ENCODE data around the gene DNAH17.

DNAH17 gene

DNA sequence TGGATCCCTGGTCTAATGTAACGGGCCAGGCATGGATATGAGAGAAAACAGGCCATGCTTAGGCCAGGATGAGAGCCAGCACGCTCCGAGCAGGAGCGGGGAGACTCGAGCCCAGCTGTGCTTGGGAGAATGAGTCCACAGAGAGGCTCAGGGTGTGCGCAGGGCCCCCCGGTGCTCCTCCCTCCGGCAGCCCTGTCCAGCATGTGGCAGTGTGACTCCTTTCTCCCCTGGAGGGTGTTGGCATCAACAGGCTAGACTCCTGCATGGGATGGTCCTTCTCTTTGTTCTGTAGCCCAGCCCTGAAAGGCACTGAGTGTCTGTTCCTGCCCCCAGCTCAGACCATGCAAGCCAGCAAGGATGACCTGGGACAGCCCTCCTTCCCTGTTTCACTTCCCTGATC lies 175.3 kb downstream of the DNAH17 start:
- DNase-seq = no peak

DNA sequence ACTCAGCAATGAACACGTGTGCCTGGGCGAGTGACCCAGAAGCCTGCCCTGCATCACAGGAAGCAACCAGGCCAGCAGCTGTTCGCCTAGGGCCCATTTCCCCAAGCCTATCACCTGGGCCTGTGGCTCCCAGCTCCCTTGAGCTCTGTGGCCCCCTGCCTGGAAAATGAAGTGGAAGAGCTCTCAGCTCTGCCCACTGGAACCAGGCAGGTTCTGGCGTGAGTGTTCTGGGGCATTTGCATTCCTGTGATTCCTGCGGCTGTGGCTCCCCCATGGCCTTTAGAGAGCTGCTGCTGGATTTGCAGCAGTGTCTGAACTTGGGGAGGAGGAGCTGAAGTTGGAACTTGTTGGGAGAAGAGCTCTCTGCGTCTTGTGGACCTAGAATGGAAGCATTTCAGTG lies 175.9 kb downstream of the DNAH17 start:
- no peak for DNase-seq

DNA sequence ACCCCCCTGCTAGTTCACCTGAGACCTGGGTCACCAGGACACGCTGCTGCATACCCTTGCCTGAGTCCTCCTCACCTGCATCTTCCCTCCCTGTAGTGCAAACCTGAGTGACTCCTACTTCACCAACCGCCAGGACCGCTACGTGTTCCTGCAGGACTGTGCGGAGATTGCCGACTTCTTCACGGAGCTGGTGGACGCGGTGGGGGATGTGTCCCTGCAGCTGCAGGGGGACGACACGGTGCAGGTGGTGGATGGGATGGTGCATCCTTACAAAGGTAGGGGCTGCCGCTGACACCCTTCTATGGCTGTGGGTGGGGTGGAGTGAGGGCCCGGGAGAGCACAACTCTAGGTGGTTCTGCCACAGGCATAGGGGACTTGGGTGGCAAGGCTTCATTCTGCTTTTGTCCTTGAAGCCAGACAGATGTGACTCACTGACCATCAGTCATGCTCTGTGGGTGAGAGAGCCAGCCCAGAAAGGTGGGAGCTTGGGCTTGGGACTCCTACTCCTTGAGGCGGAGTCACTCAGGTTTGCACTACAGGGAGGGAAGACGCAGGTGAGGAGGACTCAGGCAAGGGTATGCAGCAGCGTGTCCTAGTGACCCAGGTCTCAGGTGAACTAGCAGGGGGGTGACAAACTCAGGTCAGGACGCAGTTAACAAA lies 176.5 kb downstream of the DNAH17 start:
- DNase-seq = no peak

DNA sequence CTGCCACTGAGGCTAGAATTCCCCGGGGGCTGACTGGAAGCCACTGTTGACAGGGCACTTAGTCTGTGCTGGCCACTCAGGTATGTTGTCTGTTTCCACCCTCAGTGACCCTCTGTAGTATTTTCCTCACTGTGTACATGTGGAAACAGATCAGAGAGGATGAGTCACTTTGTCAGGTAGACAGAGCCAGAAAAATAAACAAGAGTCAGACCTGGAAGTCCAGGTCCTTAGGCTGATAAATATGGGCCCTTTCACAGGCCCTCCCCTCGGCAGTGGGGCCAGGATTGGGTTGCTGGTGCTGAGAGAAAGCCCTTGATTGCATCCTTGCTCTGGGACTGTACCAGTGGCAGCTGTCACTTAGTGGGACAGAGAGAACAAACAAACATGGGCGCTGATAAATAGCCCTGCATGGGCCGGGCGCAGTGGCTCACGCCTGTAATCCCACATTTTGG lies 177.5 kb downstream of the DNAH17 start:
- DNase-seq = no peak

DNA sequence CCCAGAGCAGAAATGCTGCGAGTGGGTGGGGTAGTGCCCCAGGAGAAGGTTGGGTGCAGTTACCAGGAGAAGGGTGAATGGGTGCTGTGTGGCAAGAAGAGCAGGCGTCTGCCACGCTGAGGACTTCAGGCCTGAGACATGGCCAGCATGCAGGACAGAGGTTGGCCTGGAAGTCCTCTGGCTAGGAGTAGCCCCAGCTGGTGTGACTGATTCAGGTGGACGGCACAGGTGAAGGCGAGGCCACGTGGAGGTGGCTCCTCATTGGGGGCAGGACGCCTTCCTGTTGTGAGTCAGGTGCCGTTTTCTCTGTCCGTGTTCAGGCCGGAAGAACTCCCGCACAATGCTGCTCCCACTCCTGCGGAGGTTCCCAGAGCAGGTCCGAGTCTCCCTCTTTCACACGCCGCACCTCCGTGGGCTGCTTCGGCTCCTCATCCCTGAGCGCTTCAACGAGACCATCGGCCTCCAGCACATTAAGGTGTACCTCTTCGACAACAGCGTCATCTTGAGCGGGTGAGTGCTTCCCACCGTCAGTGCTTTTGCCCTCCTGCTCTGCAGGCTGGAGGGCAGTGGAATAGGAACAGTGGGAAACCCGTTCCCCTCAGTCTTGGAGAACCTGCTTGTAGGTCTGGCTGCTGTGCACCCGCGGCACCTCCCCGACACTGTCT lies 178.0 kb downstream of the DNAH17 start:
- DNase-seq = no peak

DNA sequence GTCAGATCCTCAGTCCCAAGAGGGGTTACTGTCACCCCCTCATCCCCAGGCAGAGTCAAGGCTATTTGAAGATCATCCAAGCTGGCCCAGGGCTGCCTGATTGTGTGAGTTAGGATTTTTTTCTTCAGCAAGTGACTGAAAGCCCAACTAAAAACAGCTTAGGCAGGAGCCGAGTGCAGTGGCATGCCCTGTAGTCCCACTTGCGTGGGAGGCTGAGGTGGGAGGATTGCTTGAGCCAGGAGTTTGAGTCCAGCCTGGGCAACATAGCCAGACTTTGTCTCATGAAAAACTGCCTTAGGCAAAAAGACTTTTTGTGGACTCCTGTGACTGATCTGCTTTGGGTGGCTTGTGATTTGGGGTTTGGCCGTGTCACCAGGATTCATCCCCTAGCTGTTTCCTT lies 178.8 kb downstream of the DNAH17 start:
- DNase-seq = no peak

DNA sequence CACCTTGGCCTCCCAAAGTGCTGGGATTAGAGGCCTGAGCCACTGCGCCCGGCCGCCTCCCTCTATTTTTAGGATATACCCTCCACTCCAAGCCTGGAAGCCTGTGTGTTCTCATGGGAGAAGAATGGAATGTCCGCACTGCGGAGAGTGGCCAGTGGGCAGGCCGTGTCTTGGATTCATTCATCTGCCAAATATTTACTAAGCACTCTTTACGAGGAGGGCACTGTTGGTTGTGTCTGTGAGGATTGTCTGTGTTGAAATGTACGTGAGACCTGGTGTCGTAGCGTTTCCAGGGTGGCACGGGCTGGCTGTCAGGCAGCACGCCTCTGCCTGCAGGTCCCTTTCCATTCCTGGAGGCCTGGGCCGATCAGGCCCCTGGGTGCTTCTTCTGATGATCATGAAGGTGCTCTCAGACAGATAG lies 179.5 kb downstream of the DNAH17 start:
- DNase-seq = no peak

DNA sequence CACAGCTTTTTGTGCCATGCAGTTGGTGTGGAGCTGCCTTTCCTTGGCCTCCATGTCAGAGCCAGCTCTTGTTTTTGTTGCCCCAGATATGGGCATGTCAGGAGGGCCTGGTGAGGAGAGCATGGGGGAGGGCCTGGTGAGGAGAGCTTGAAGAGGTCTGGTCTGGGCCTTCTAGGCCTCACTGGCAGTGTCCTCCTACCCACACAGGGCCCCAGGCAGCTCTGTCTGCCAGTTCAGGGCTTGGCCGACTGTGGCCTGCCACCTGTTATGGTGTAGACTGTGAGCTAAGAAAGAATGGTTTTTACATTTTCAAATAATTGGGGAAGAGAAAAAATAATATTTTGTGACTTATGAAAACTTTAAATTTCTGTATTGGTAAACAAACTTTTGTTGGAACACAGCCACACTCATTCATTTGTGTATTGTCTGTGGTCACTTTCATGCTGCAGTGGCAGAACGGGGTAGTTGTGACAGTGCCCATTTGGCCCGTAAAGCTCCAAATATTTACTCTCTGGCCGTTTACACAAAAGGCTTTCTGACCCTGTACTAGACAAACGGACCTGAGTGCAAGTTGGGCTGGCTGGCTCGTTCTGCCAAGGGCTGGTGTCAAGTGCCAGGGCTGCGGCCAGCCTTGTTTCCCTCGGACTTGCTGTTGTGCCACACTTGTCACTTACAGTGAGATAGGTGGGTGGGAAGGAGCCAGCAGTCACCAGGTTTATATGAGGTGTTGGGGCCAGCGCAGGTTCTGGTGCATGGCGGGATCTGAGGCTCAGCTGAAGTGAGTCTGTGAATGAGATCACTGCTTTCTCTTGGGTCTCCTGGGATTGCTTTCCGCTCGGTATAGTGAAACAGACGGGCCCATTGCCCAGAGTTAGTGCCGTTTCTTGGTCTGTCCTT lies 180.5 kb downstream of the DNAH17 start:
- DNase-seq = no peak

DNA sequence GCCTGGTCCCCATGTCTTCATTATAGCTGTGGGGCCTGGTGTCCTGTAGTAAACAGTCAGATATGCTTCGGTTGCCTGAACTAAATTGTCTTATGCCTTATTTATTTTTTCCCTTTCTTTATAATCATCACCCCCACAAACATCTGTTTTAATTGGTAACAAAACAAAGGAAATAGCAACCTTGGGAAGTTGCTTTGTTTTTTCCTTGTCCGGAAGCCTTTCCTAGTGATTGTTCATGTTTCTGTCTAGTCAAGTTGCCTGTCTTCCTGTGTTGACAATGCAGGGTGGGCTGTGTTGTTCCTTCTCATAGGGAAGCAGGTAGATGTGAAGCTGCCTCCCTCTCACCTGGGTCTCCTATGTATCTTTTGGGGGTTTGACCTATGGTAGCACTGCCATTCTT lies 182.0 kb downstream of the DNAH17 start:
- no peak for DNase-seq

DNA sequence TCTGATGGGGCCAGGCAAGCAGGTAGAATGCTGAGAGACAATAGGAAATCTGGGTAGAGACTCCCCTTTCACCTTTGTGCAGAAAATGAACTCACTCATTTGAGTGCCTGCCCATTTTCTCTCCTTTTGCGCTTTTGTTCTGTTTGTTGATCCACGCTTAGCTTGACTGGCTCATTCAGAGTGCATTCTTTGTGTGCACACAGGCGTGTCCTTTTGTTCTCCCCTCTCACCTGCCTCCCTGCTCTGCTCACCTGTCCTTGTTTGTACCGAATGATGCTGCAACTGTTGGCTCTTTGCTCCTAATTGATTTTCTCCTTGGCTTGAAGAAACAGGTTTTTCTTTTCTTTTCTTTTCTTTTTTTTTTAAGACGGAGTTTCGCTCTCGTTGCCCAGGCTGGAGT lies 183.0 kb downstream of the DNAH17 start:
- no peak for DNase-seq

DNA sequence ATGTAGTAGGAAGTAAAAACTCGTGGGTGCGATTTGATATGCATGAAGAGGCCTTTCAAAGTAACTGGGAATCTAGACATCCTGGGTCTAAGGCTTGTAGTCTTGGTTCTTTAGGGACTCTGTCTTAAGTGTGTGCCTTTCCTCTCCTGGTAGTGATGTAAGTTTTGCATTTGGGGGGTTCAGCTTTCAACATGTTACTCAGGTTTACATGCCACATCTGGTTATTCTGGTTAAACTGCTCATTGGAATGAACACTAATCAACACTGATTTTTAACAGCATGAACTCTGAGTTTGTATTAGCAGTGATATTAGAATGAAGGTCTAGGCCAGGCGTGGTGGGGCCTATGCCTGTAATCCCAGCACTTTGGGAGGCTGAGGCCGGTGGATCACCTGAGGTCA lies 183.6 kb downstream of the DNAH17 start:
- DNase-seq = no peak

DNA sequence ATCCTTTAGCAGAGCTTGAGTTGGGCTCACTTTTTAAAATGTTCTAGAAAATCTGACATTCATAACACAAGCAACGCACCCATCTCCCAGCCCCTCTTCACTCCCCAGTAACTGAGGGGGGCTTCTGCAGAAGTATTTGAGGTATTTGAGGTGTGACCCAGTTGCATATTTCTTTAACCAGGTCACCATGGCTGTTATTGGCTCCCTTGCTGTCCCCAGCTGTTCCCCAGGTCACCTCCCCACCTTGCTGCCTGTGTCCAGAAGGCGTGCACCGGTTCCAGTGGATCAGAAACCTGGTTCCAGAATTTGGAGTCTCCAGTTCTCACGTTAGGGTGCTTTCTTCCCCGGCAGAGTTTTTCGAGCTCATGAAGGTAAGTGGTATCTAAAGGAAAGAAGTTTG lies 184.9 kb downstream of the DNAH17 start:
- no peak for DNase-seq

DNA sequence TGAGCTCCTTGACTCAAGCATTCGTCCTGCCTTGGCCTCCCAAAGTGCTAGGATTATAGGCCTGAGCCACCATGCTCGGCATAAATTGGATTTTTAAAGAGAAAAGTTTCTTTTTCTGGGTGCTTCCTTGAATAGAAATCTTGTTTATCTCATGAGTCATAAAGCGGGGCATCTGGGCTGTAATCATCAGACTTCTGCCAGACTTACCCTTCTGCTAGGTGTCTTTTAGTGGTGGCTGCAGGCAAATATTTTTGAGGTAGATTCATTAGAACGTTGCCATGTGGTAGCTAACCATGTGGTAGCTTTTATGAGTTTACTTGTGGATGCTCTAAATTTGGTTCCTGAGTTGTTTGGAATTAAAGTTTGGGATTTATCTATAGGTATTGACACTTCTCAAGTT lies 185.4 kb downstream of the DNAH17 start:
- no peak for DNase-seq

DNA sequence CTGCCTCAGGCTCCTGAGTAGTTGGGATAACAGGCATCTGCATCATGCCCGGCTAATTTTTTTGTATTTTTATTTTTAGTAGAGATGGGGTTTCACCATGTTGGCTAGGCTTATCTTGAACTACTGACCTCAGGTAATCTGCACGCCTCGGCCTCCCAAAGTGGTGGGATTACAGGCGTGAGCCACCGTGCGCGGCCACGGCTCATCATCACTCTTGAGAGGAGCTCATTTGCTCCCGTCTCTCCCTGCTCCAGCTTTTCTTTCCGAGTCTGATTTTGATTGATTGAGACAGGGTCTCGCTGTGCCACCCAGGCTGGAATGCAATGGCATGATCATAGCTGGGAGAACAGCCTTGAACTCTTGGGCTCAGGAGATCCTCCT lies 186.2 kb downstream of the DNAH17 start:
- no peak for DNase-seq

DNA sequence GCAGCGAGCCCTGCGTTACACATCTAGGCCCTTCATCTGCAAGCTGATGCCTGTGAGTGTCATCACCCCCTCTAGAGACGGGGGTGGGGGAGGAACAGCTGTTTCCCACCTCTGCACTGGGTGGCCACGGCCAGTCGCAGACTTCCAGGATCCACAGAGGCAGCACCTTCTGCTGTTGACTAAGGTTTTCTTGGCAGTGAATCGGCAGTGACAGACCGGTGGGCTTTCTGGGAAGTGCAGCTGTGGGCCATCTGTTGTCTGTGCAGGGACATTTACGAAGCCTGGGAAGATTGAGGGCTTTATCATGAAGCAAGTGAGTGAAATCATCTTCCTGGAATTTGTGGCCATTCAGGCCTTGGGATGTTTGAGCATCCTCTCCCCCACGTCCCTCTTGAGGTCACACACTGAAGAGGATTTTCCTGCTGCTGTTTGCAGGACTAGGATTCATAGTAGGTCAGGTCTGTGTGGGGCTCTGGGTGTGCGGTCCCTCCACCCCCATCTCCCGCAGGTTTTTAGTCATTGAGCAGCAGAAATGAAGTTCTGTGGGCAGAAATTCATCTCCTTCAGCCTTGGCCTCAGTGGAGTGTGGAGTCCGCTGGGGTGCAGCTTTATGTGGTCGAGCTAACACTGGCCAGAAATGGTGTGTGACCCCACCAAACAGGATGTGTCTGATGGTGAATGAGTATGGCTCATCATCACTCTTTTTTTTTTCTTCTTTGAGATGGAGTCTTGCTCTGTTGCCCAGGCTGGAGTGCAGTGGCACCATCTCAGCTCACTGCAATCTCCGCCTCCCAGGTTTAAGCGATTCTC lies 186.8 kb downstream of the DNAH17 start:
- DNase-seq = no peak

DNA sequence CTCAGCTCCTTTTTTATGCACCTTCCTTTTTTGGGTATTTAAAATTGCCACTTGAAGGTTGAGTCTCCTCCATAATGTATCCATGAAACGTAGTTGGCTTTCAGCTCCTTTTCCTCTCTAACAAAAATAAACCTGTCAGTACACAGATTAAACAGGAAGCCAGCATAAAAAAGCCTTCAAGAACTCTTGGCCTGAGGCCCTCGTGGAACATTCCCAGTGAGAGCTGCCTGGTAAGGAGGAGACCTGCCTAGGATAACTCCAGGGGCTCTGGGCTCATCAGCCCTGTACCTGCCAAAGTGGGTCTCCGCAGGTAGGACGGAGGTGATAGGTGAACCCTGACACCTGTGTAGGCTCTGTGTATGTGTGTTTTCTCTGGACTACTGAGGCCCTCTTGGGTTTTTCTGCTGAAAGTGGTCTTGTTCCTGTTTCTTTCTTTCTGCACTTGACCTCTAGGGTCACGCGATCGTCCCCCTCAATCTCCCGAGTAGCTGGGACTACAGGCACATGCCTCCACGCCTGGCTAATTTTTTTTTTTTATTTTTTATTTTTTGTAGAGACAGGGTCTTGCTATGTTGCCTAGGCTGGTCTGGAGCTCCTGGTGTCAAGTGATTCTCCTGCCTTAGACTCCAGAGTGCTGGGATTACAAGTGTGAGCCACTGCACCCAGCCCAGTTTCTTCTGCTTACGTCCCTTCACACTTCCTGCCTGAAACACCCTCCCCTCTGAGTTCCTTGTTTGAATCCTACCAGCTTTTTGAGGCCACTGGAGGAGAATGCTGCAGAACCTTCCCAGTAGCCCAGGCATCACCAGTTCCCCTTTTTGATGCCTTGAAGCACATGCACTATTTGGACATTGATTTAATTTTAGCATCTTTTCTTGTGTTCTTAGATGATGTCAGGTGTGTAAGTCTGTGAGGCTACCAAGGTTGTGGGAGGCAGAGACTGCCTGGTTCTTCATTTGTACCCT lies 188.9 kb downstream of the DNAH17 start:
- no peak for DNase-seq

DNA sequence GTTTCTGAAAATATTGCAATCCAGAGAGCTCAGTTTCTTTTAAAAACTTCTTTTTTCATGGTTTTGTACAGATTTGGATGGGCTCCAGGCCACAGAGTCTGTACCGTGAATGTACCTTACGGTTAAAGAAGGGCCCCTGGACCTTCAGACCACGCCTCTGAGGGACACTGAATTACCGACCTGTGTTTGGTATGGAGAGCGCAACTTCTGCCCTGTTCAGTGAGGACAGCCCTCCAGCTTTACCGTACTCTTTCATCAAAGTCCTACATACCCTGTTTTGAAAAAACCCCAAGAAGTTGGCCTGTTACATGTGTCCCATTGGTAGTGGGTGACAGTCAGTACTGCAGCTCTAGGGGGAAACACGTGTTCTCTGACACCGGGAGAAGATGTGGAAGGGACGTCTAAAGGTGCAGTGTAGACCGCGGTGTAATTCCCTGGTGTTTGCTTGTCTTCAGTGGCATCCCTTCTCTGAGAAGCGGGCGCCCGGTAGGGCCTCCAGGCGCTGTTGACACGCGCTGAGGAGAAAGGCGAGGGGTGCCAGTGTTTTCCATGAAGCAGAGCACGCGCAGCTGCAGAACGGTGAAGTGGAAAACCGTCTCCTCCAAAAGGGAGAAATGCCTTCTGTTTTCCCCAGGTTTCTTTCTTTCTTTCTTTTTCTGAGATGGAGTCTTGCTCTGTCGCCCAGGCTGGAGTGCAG lies 192.6 kb downstream of the DNAH17 start:
- DNase-seq = no peak

DNA sequence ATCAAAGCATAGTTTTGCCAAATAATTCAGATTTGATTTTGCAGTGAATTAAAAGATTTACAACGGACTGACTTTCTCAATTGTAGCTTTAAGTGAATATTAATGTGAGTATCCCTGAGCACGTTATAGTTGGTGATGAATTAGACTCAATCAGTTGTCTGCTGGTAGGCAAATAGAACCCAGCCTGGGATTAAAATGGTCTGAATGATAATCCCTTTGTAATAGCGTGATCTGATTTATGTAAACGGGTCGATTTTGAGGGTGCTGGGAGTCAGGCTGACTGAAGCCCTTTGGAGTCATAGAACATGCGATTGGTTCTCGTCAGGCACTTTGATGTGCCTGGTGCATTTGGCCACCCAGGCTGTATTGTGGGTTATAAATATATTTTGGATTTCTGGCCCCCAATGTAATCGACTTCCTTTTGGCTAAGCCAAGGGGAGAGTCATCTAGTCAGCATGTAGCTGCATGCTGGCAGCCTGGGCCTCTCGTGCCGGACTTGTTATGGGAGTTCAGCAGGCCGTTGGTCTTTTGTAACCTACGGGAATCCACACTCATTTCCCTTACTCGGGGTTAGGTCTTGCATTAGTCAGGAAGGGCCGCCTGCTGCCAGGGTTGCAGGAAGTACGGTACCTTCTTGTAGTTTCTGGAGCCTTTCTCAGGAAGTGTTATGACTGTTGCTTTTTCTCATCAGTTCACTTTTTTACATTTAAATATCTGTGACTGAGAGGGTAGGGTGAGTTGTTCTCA lies 193.3 kb downstream of the DNAH17 start:
- peak; percentile 54 to 62 for DNase-seq

DNA sequence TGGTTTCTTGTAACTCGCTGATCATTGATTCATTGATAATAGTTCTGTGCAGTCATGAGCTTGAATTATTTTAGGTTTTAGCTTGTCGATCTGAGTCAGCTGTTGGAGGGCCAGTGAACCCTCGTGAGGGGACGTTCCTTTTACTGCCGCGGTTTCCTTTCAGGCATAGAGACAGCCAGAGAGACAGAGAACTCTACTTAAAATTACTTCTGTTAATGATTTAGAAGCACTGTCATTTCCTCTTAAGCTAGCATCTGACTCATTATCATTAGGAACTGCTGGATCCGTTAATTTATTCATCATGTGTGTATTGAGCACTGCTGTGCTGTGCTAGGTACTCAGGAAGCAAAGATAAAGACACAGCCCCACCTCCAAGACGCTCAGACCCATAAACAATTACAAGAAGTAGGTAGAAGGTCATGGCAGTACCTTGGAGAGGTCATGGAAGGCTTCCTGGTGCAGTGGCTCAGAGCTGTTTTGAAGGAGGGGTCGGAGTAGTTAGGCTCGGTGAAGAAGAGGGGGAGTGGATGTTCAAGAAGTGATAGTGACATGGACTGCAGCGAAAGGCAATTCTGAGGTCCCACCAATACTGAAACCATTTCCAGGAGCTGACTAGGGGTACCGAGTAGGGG lies 195.5 kb downstream of the DNAH17 start:
- peak; percentile 43 to 71 for DNase-seq

DNA sequence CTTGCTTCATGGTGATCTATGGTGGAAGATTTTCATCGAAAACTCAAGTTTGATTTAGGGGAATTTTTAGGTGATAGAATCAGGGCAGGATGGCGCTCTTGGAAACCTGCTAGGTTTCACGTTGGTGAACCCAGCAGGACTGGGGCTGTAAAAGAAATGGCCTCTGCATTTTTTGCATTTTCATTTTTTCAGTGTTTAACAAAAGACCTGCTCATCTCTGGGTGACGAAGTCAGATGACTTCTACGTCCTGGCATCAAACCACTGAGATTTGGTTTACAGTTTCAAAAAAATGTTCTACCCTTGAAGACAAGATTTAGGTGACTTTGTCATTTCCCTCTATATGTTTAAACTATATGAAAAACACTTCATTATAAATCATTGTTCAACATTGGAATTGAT lies 196.8 kb downstream of the DNAH17 start:
- DNase-seq = no peak

All from stimulated activated CD4-positive, alpha-beta T cell treated with anti-CD3 and anti-CD28 coated beads, Interleukin-4, amount 100 ng/mL, for 4 hours (primary cell).